ENCODE results near the gene MRPL27.

Gene MRPL27

DNA sequence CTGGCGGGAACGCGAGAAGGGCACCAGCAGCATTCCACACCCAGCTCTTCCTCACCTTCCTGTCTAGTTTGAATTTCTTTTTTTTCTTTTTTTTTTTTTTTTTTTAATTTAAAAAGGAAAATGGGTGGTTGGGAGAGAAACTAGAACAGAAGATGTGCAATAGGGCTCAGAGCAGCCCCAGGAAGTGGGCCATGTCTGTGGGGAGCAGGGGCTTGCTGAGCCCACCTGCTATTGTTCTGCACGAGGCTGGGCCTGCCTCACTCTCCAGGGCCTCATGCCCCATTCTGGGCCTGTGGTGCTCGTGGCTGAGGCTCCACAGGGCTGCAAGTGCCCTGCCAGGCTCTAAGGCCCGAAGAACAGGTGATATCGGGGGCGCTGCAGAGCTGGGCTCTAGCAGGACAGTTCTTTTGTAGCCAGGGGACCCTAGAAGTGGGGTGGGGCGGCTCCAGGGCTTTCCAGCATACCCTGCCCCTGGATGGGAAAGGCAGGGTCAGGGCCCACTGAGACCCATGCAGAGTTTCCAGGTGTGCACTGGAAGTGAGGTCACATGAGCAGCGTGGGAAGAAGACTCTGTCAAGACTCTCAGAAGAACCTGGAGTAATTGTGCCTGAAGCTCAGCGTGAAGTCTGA lies 12.4 kb downstream of the MRPL27 start:
- no peak for DNase-seq (ENCODE audit: low read depth)

DNA sequence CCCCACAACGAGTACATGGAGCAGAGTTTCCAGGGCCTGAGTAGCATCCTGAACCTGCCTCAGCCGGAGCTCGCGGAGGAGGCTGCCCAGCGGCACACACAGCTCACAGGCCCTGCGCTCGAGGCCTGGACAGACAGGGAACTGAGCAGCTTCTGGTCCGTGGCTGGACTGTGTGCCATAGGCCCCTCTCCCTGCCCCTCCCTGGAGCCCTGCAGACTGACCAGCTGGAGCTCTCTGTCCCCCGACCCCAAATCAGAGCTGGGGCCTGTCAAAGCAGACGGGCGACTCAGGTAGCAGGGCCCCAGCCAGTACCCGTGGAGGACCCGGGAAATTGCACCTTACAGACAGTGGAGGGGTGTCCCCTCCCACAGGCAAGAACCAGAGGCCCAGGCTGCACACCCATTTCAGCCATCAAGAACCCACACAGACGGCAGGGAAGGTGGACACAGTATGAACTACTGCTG lies 13.0 kb downstream of the MRPL27 start:
- no peak for DNase-seq (ENCODE audit: low read depth)

DNA sequence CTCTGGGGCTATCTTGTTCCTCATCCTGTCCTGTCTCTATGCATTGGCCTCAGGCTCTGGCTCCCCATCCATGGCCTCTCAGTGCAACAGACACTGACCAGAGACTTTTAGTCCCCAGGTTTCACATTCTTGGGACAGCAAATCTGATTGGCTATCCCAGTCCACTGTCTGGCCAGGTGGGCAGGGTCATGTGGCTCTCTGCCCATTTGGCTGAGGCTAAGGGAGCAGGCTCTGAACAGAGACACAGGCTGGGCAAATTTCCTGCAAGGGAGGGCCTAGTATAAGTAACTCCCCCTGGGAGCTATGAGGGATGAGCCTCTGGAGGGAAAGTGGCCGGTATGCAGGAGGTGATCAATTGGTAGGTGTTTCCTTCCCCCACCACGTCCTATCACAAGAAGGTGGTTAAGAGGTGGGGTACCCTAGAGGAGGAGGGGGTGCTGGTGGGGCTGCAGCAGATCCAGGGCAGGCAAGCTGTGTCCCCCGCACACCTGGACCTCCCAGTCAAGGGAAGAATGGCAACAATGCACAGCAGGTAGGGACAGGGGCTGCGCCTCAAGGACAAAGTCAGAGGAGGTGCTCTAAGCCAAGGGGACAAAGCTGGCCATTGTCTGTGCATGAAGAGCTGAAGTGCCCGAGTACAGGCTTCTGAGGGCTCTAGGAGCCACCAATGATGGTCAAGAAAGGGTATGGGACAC lies 13.8 kb downstream of the MRPL27 start:
- no peak for DNase-seq (ENCODE audit: low read depth)

DNA sequence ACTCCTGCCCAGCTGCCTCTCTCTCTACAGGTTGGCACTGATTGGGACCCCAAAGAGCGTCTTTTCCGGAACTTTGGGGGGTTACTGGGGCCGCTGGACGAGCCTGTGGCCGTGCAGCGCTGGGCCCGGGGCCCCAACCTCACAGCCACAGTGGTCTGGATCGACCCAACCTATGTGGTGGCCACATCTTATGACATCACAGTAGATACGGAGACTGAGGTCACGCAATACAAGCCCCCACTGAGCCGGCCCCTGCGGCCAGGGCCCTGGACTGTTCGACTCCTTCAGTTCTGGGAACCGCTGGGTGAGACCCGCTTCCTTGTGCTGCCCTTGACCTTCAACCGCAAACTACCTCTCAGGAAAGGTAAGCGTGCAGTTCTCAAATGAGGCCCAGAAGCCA lies 14.8 kb downstream of the MRPL27 start:
- no peak for DNase-seq (ENCODE audit: low read depth)

DNA sequence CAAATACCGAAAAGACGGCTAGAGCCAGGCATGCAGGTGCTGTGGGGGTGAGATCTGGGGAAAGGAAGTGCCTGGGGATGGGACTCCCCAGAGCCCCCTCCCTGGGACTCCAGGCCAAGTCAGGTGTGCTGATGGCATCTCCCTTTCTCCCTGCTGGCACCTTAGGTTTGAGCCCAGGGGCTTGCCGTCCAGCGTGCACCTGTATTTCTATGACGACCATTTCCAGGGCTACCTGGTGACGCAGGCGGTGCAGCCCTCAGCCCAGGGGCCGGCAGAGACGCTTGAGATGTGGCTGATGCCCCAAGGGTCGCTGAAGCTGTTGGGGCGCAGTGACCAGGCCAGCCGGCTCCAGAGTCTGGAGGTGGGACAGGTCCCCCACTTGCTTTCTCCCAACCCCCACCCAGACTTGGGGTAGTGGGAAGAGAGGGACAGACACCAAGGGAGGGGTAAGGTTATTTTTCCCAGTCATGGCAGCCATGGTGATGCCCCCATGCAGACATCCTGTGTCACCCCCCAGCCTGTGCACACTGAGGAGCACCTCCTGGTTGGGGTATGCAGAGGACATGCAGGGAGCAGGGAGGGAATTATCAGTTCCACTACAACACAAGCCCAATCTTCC lies 16.0 kb downstream of the MRPL27 start:
- no peak for DNase-seq (ENCODE audit: low read depth)

DNA sequence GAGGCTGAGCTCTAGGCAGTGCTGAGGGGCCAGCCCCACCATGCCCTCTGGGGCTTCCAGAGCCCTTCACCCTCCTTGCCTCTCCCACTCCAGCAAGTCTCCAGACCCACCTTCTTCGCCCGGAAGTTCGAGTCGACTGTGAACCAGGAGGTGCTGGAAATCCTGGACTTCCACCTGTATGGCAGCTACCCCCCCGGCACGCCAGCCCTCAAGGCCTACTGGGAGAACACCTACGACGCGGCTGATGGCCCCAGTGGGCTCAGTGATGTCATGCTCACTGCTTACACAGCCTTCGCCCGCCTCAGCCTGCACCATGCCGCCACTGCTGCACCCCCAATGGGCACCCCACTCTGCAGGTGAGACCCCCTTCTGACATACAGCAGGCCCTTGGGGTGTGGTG lies 16.6 kb downstream of the MRPL27 start:
- DNase-seq (ENCODE audit: low read depth), result no peak

DNA sequence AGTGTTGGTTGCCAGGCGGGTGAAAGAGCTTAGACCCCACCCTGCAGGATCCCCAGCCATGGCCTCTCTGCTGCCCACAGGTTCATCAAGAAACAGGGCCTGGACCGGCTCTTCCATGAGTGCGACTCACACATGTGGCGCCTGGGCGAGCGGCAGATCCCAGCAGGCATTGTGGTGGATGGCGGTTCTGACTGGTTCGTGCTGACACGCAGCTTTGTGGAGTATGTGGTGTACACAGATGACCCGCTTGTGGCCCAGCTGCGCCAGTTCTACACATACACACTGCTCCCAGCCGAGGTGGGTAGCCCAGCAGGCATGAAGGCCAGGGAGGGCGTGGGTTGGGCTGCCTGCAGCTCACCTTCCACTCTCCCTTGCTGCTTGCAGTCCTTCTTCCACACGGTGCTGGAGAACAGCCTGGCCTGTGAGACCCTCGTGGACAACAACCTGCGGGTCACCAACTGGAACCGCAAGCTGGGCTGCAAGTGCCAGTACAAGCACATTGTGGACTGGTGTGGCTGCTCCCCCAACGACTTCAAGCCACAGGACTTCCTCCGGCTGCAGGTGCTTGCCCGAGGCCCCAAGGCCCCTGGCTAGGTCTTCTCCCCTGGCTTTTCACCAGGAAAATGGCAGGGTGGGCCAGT lies 17.2 kb downstream of the MRPL27 start:
- no peak for DNase-seq (ENCODE audit: low read depth)

DNA sequence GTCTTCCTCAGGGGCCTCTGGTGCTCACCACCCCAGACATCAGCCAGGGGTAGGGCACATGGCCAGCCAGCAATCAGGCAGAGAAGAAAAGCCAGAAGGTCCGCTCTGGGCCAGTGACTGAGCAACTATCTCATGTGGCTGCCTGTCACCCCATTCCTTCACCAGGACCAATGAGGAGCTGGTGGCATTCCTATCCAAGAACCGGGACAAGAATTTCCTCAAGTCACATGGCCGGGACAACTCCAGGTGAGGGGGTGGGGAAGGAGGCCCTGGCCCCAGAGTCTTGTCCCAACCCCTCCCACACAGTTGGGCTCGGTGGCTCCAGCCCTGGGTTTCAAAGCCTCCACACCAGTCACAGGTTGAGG lies 17.7 kb downstream of the MRPL27 start:
- DNase-seq (ENCODE audit: low read depth), result no peak

DNA sequence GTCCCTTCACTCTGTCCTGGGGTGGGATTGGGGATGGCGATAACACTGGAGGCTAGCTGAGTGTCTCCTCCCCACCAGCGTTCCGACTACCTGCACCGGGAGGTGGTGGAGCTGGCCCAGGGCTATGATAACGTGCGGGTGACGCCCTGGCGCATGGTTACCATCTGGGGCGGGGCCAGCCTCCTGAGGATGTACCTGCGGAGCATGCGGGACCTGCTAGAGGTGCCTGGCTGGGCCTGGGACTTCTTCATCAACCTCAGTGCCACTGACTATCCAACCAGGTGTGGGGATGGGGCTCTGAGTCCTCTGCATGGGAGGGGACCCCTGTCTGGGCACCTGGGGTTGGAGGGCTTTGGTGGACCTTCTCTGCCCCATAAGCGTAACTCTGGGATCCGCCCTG lies 18.2 kb downstream of the MRPL27 start:
- DNase-seq (ENCODE audit: low read depth), result no peak

DNA sequence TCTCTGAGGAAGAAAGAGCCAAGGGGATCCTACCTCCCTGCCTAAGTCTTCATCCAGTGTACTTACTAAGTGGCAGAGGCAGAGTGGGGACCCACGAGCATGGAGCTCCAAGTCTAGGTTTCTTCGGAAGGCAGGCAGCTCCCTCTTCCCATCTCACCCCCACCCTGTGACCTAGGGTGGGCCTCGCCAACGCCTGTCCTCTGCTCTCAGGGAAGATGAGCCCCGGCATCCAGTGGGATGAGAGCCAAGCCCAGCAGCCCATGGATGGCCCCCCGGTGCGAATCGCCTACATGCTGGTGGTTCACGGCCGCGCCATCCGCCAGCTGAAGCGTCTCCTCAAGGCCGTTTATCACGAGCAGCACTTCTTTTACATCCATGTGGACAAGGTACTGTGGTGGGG lies 18.8 kb downstream of the MRPL27 start:
- no peak for DNase-seq (ENCODE audit: low read depth)

DNA sequence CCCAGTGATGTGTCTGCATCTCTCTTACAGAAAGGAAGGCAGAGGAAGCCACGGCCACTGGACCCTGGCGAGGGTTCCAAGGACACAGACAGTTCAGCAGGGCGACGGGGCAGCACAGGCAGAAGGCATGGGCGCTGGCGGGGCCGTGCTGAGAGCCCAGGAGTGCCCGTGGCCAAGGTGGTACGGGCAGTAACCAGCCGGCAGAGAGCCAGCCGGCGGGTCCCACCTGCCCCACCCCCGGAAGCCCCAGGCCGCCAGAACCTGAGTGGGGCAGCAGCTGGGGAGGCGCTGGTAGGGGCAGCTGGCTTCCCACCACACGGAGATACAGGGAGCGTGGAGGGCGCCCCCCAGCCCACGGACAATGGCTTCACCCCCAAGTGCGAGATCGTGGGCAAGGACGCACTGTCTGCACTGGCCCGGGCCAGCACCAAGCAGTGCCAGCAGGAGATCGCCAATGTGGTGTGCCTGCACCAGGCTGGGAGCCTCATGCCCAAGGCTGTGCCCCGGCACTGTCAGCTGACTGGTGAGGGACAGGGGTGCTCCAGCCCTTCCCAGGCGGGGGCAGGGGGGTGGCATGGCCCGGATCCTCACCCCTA lies 19.3 kb downstream of the MRPL27 start:
- DNase-seq (ENCODE audit: low read depth), result no peak

DNA sequence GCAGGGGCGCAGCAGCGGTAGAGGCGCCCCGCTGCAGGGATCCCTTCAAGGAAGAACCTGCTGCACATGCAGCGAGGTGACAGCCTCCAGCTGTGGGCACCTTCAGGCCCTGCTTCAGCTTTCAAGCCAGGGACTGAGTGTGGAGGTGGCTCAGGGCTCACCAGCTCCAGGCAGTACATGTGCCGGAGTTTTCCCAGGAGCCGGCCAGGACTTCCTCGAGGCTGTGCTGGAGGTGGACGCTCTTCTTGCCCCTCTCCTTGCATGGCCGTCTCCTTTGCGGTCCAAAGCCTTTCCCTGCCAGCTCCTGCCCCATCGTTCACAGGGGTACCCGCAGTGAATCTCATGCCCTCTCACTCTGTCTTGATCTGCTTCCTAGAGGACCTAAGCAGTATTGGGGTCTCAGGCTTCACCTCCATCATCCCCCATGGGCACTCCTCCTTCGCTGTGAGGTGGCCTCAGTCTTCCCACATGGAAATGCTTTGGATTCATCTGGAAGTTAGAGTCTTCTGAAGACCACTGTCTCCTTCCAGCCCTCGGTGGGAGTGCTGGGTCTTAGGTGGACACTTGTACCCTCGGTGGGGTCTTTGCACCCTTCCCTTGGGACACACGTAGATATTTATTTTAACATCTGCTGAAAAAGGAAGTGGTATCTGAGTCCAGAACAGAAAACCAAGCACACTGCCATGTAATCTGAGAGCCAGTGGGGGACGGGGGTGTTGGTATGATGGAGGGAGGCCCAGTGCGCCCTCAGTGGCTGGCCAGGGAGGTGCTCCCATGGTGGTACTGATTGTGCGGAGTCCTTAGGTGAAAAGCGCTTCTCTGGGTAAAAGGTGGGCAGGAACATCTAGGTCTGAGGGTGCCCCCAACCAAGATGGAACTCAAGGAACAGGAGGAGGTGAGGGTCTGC lies 20.0 kb downstream of the MRPL27 start:
- DNase-seq (ENCODE audit: low read depth), result no peak

DNA sequence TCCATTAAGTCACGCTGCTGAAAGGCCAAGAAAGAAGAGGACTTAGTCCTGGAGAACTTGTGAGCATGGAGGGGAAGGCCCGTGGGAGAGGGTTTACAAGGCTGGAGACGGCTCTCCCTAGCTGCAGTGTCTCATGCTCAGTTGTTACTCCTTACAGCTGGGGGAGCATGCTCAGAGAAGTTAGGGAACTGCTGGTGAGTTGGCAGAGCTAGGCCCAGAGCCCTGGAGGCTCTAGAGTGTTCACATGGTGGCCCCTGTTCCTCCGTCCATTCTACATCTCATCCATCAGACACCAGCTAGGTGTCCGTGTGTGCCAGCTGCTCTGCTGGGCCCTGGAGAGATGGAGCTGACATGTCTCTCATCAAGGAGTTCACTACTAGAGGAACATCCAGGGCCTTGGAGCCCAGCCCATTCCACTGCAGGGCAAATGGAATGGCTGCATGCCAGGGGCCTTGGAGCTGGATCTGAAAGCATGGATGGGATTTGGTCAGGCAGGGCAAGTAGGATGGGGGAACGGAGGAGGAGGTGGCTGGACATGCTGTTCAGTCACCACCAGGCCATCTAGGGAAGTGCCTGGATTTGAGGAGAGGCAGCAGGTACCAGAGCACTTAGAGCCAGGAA lies 20.8 kb downstream of the MRPL27 start:
- DNase-seq (ENCODE audit: low read depth), result no peak

DNA sequence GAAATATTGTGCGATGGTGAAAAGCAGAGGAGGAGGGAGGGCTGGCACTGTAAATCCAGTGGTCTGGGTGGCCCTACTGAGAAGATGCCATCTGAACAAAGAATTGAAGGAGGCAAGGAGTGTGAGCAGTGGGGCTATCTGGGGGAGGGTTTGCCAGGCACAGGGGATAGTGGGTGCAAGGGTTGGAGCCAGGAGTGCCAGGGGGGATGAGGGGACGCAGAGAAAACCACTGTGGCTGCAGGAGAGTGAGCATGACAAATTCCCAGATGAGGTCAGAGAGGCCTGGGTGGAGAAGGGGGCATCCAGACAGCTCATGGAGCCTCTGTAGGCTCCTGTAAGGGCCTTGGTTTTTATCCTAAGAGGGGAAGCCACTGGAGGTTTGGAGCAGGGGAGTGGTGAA lies 22.3 kb downstream of the MRPL27 start:
- no peak for DNase-seq (ENCODE audit: low read depth)

DNA sequence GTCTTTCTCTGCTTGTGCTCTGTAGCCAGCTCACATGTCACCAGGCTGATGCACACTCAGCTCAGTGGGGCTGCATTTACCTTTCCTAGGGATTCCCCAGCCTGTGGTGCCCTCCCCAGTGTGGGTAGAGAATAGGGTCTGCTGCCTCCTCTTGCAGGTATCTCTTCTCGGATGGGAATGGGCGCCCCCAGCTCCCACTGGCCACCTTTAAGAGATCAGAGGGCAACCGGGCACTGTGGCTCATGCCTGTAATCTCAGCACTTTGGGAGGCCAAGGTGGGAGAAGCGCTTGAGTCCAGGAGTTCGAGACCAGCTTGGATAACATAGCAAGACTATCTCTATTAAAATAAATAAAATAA lies 23.8 kb downstream of the MRPL27 start:
- DNase-seq (ENCODE audit: low read depth), result no peak

DNA sequence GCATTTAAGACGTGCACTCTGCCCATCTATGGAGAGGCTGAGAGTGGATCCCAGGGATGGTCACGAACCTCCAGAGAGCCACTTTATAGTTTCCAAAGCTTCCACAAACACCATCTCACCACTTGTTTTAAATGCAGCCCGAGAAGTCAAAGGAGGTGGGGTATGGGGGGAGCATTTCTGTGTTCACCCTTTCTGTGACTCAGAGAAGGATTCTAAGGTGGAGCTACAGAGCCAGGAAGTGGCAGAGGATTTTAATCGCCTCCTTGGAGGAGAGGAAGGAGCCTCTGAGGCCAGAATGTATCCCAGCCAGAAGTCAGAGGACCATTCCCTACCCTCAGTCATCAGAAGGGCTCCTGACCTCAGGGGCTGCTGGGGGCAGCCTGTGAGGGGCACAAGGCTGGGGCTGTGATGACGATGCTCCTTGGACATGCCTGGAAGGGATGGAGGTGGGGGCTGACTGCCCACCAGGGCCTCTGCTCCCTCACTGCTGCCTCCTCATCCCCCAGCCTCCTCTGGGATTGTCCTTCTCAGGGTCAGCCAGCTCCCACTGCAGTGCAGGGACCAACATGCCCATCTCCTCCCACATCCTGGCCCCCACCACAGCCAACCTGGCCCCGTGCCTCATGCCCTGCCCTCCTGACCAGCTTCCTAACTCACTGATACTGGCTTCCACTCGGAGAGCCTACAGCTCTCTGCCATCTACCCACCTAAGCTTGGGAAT lies 24.3 kb downstream of the MRPL27 start:
- DNase-seq (ENCODE audit: low read depth), result no peak

DNA sequence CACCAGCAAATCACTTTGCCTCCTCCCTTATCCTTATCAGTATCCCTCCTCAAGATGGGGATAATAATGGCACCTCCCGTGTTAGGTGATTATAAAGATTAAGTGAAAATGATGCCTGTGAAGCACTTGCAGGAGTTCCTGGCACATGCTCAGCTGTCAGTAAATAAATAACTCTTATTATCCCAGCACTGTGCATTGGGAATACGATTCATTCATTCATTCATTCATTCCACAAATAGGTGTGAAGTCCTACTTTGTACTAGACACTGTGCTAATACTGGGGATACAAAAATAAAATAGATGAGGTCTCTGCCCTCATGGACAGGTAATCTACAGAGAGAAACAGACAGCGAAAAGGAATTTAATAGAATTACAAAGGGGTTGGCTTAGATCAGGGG lies 25.1 kb downstream of the MRPL27 start:
- DNase-seq (ENCODE audit: low read depth), result no peak

DNA sequence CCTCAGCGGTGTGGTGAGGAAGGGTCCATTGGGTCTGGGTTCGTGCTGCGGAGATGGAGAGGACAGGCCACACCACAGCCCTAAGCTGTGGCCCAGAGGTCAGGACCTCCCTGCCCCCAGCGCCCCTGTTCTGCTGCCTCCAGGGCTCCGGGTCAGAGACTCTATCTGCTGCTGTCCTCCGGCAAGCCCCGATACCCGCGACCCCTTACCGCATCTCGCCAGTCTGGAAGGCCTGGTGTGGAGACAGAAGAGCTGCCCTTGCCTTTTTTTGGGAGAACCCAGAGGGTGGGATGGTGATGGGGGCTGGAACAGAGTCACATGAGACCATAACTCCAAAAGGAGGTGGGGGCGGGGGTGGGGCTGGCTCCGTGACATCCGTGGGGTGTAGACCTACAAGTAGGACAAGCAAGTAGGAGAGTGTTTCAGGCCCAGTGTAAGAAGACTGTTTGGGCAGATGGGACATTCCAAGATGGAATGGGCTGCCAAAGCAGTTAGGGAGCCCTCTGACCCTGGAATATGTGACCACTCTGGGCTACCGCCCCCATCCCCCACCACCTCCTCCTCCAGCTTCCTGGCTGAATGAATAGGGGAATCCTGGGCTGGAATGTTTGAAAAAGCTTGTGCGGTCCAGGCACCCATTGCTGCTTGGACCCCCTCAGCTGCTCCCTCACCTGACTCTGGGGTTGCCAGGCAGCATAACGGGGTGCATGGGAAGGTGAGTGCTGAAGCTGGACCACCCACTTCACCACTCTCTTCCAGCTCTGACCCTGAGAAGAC lies 25.7 kb downstream of the MRPL27 start:
- no peak for DNase-seq (ENCODE audit: low read depth)

DNA sequence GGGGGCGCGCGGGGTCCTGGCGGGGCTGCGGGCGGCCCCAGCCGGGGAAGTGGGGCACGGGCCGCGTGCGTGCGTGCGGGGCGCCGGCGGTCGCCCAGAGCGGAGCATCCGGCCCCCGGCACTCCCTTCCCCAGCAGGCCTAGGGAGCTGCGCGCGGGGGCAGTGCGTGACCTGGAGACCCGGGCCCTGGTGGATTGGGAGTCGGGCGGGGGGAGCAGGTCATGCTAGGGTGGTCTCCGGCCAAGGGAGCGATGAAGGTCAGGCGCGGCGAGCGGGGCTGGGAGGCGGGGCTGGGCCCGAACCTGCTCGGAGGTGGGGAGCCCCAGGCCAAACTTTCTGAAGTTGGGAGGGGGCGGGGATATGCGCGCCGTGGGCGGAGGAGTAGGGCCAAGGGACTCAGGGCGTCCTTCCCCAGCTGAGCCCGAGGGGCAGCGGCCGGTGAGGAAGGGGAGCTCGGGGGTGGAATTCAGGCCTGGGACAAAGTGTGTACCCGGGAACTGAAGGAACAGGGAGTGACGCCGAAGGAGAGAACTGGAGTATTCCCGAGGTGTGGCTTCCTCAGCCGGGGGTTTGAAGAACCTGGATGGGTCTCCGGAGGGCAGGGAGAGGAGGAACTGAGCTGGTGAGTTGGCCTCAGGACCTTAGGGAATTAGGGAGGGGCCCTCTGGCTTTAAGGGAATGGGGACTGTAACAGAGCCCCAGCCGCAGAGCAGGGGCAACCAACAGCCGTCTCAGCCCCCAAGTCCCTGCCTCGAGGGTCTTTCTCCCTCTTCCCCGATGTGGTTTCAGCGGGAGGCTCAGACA lies 26.5 kb downstream of the MRPL27 start:
- DNase-seq (ENCODE audit: low read depth), result no peak

Data from non-pigmented ciliary epithelial cell (primary cell).